A673 (cell line): ENCODE results near the gene SLC22A12.

Source experiments
- EZH2 ChIP-seq: fragments of 200-600 bp; sonication (generic); IDR thresholded peaks from 2 replicates; pipeline ENCODE4 v1.6.1; 2017; ENCODE audit warnings: borderline replicate concordance, low read depth, mild to moderate bottlenecking, mixed read lengths, antibody characterized with exemption, low read length; ENCODE audit not compliant: poor library complexity, severe bottlenecking
- TF ChIP-seq, protein P1 (sequence below): fragments of 300-800, 200-600 bp; sonication (generic); conservative IDR thresholded peaks from 2 replicates; pipeline ENCODE4 v1.5.1; 2017; ENCODE audit warnings: low read depth, mild to moderate bottlenecking, antibody characterized with exemption, low read length, moderate library complexity, mixed read lengths

DNA sequence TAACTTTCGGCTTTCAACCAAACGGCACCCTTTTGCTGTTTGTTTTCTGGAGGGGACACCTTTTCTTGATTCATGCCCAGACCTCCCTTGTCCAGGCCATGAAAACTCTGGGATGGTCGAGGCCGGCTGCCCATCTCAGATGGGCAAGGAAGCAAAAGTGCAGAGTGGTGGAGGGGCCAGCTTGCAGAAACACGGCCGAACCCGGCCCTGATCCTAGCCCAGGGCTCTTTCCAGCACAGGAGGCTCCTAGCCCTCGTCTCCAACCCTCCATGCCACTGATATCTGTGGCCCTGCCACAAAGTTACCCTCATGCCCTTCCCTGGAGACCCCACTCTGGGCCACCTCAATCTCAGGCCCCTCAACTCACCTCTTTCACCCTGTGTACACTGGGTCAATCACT, 18.9 kb upstream of the SLC22A12 start:
- TF ChIP-seq, protein P1, sequence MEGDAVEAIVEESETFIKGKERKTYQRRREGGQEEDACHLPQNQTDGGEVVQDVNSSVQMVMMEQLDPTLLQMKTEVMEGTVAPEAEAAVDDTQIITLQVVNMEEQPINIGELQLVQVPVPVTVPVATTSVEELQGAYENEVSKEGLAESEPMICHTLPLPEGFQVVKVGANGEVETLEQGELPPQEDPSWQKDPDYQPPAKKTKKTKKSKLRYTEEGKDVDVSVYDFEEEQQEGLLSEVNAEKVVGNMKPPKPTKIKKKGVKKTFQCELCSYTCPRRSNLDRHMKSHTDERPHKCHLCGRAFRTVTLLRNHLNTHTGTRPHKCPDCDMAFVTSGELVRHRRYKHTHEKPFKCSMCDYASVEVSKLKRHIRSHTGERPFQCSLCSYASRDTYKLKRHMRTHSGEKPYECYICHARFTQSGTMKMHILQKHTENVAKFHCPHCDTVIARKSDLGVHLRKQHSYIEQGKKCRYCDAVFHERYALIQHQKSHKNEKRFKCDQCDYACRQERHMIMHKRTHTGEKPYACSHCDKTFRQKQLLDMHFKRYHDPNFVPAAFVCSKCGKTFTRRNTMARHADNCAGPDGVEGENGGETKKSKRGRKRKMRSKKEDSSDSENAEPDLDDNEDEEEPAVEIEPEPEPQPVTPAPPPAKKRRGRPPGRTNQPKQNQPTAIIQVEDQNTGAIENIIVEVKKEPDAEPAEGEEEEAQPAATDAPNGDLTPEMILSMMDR = no peak
- no peak for TF ChIP-seq EZH2
